GM12873 (cell line): ENCODE results near the gene ZFP1.

Experiments used
- TF ChIP-seq, protein P1 (sequence below): IDR thresholded peaks from 2 replicates; pipeline ENCODE4 v1.5.1; 2012; ENCODE audit warnings: low read depth, mild to moderate bottlenecking, moderate library complexity, low read length, control low read depth; ENCODE audit not compliant: insufficient read depth; ENCODE audit errors: missing control alignments

The ZFP1 gene

DNA sequence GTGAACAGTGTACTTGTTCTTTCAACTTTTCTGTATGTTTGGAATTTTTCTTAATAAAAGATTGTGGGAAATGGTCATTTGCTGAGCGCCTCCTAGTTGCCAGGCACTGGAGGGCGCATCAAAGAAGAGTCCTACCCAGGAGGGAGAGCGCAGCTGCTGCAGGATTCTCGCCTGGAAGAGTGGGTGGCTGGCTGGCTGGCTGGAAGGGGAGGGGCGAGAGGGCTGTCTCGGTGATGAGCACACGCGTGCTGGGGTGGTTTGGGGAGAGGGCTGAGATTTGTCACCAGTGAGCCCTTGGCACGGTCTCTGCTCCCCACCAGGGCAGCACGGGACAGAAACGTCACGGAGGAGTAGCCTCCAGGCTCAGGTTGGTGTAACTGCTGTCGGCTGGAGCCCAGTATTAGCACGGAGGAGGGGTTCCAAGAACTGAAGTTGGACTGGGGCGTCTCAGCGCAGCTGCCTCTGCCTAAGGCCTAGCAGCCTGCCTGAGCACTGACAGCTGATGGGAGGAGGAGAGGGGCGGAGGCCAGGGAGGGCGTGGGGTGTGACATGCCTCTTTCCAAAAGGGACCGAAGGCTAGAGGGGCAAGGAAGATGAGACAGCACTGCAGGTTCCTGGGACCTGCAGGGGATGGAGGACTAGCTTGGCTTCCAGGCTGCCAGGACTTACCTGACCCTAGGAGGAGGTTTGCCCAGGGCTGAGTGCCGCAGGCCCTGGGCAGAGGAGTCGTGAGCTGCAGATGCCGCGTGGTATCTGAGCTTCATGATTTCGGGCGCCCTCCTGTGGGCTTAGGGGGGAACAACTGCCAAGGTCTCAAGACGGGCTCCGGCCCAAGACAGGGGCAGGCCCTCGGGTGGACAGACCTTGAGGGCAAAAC lies 37.4 kb upstream of the ZFP1 start:
- TF ChIP-seq, protein P1, sequence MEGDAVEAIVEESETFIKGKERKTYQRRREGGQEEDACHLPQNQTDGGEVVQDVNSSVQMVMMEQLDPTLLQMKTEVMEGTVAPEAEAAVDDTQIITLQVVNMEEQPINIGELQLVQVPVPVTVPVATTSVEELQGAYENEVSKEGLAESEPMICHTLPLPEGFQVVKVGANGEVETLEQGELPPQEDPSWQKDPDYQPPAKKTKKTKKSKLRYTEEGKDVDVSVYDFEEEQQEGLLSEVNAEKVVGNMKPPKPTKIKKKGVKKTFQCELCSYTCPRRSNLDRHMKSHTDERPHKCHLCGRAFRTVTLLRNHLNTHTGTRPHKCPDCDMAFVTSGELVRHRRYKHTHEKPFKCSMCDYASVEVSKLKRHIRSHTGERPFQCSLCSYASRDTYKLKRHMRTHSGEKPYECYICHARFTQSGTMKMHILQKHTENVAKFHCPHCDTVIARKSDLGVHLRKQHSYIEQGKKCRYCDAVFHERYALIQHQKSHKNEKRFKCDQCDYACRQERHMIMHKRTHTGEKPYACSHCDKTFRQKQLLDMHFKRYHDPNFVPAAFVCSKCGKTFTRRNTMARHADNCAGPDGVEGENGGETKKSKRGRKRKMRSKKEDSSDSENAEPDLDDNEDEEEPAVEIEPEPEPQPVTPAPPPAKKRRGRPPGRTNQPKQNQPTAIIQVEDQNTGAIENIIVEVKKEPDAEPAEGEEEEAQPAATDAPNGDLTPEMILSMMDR: peak; percentile 95

DNA sequence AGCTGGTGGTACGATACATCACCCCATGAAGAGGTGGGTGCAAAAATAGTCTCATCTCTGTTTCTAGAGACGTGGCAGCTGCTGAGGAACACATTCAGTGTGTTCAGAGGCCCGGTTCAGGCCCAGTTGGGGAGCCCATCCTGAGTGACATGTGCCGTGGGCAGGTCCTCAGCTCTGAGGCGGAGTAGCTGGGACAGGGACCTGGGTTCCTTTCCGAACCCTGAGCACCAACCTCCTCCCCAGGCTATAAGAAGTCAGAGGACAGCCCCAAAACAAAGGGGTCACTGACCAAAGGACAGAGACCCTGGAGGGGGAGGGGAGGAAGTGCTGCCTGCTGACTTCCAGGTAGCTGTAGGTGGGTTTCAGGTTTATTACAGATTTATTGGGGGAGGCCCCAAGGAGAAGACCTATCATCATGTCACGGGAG lies 36.8 kb upstream of the ZFP1 start:
- TF ChIP-seq, protein P1: no peak

DNA sequence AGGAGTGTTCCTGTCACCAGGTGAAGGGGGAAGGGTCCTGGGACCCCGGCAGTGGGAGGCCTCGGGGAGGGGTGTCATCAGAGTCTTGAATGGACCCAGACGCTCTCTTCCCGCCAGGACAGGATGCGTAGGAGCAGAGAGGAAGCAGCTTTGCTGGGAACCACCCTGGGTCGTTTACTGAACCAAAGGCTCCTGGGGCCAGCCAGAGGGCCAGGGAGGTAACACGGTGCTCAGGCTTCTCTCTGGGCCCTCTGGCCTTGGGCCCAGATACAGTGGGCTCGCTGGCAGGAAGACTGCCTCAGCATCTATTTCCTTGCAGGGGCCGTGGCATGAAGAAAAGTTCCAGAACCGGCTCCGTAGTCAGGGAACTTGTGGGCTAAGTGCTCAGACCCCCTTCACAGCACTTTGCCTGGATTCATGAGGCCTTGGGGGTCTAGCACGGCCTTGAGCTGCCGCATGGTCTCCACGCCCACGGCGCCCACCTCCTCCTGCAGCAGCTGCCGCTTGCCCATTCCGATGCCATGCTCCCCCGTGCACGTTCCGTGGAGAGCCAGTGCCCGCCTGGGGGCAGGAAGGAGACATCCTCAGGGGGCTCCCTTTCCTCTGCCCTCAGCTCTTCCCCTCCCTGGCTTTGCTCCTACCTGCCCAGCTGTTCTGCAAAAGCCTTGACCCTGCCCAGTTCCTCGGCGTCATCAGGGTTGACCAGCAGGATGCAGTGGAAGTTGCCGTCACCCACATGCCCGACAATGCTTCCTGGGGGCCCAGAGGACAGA lies 36.2 kb upstream of the ZFP1 start:
- TF ChIP-seq, protein P1: no peak

- TF ChIP-seq, protein P1: no peak
Observed at GRCh38 chr16:75112734-75113491, 35.4 kb upstream of the ZFP1 start.

DNA sequence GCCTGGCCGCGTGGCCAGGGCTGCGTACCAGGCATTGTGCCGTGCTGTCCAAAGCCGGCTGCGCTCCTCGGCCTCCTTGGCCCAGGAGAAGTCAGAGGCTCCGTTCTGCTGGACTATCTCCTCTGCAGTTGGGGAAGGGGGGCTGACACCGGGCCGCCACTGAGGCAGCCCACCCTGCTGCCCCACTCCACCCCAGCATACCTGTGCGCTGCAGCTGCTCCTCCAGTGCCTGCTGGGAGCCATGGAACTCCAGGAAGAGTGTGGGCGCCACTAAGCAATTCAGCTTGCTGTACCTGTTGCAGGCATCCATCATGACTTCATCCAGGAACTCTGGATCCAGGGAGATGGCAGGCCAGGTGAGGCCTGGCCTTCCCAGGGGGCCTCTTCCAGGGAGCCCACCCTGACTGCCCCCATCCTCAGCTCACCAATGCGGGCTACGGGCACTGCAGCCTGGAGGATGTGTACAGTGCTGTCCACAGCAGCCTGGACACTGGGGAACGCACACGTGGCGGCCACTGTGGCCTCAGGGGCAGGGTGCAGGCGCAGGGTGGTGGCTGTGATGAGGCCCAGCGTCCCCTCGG lies 34.7 kb upstream of the ZFP1 start:
- TF ChIP-seq, protein P1: no peak

- TF ChIP-seq, protein P1: no peak
Observed at GRCh38 chr16:75114179-75114945, 34.0 kb upstream of the ZFP1 start.
